Common myeloid progenitor, CD34-positive (primary cell): Measurements from ENCODE around the gene IMMP2L.

Experiments
- CTCF ChIA-PET: fragments of 350-600 bp; sonication (Branson Sonifier 250); formaldehyde crosslinking; loops from one replicate; lab custom pipeline; 2021; ENCODE audit warnings: antibody characterized with exemption; lab: Charles Lee
- POLR2A ChIA-PET: fragments of 350-600 bp; sonication (Branson Sonifier 250); formaldehyde crosslinking; loops from one replicate; lab custom pipeline; 2021; ENCODE audit warnings: antibody characterized with exemption; lab: Charles Lee
- DNase-seq, 3 donors: peaks; one replicate each; pipeline versions ENCODE4 v3.0.0 to v3.0.0-alpha.2; 2013
- H3K27ac ChIP-seq, 2 experiments: 1 replicate in 1 of 2; 2 replicates in 1 of 2; pipeline ENCODE4 v1.7.0; 2013; ENCODE audit warnings: inconsistent platforms in 2 of 2, low read length in 2 of 2, mild to moderate bottlenecking in 2 of 2, low read depth in 1 of 2, moderate library complexity in 1 of 2; ENCODE audit not compliant: severe bottlenecking in 2 of 2, insufficient read depth in 1 of 2, poor library complexity in 1 of 2
- H3K27me3 ChIP-seq, 5 experiments: replicated peaks in 2 of 5; 1 replicate in 3 of 5; 2 replicates in 2 of 5; pipeline versions ENCODE4 v1.6.1 to v1.7.0; 2013; ENCODE audit warnings: low read length in 4 of 5, mild to moderate bottlenecking in 2 of 5, moderate library complexity in 2 of 5, inconsistent platforms in 1 of 5; ENCODE audit not compliant: insufficient read depth in 5 of 5, control insufficient read depth in 4 of 5
- H3K36me3 ChIP-seq, 4 experiments: 1 replicate in 2 of 4; 2 replicates in 2 of 4; pipeline versions ENCODE4 v1.6.1 to v1.7.0; 2013; ENCODE audit warnings: low read length in 3 of 4, control low read depth in 1 of 4, mild to moderate bottlenecking in 1 of 4; ENCODE audit not compliant: control insufficient read depth in 4 of 4, insufficient read depth in 4 of 4
- H3K4me1 ChIP-seq, 4 experiments: 1 replicate in 3 of 4; 2 replicates in 1 of 4; pipeline versions ENCODE4 v1.6.1 to v1.7.1; 2013; ENCODE audit warnings: low read length in 3 of 4, mild to moderate bottlenecking in 3 of 4, control low read depth in 1 of 4, inconsistent platforms in 1 of 4, moderate library complexity in 1 of 4; ENCODE audit not compliant: control insufficient read depth in 4 of 4, insufficient read depth in 4 of 4; ENCODE audit errors: control extremely low read depth in 1 of 4
- H3K4me3 ChIP-seq, 7 experiments: 1 replicate in 4 of 7; 2 replicates in 3 of 7; pipeline versions ENCODE4 v1.5.1 to v1.7.0; 2013; ENCODE audit warnings: mild to moderate bottlenecking in 7 of 7, low read length in 6 of 7, moderate library complexity in 6 of 7, inconsistent platforms in 2 of 7, low read depth in 2 of 7, control low read depth in 1 of 7; ENCODE audit not compliant: insufficient read depth in 4 of 7, control insufficient read depth in 1 of 7; ENCODE audit errors: extremely low read depth in 1 of 7
- H3K9me3 ChIP-seq, 5 experiments: 1 replicate in 4 of 5; 2 replicates in 1 of 5; pipeline versions ENCODE4 v1.6.1 to v1.7.1; 2013; ENCODE audit warnings: low read length in 4 of 5, mild to moderate bottlenecking in 2 of 5, inconsistent platforms in 1 of 5, low read depth in 1 of 5, moderate library complexity in 1 of 5; ENCODE audit not compliant: control insufficient read depth in 4 of 5, insufficient read depth in 2 of 5; ENCODE audit errors: control extremely low read depth in 1 of 5
- WGBS: methylation state at CpG from one replicate; pipeline ENCODE4 v1.1.5; 2013; ENCODE audit not compliant: insufficient coverage; 5-methylcytosine and 5-hydroxymethylcytosine counted together

Gene IMMP2L

GRCh38 chr7:111071556-111071955, 490.7 kb downstream of the IMMP2L start:
- H3K27ac ChIP-seq: no peak overlapping the region
- CTCF ChIA-PET: no interaction called here

GRCh38 chr7:111068618-111069017, 493.7 kb downstream of the IMMP2L start:
- DNase-seq: no peak
- no peak overlapping the region for H3K27ac ChIP-seq
- no peaks in the 10 kb centered on the region for H3K27me3 ChIP-seq
- H3K36me3 ChIP-seq: no peaks in the 10 kb centered on the region
- ChIA-PET CTCF (no interaction called here), POLR2A (no interaction called here)
- WGBS: no CpG with 5 or more reads among the region's 2 CpGs
- H3K4me3 ChIP-seq: no peak overlapping the region
- H3K9me3 ChIP-seq: peaks cover 0 to 6% (median 0%) of the 10 kb centered on the region in 5 experiments
- H3K4me1 ChIP-seq: peaks cover 0 to 9% (median 0%) of the 10 kb centered on the region in 4 experiments

More at GRCh38 chr7:111071556-111071955, 490.7 kb downstream of the IMMP2L start:
- DNase-seq: no peak
- Histone ChIP-seq H3K36me3 (no peaks in the 10 kb centered on the region), H3K9me3 (no peaks in the 10 kb centered on the region), H3K4me1 (peaks cover 0 to 23% (median 4%) of the 10 kb centered on the region in 4 experiments), H3K4me3 (no peak overlapping the region), H3K27me3 (no peaks in the 10 kb centered on the region)
- POLR2A ChIA-PET: no interaction called here

- WGBS: no CpG with 5 or more reads among the region's 2 CpGs
- POLR2A ChIA-PET: no interaction called here
Observed at GRCh38 chr7:111067682-111068081, 494.6 kb downstream of the IMMP2L start.

GRCh38 chr7:111067251-111067650, 495.0 kb downstream of the IMMP2L start:
- no peaks in the 10 kb centered on the region for H3K36me3 ChIP-seq
- no peak overlapping the region for H3K4me3 ChIP-seq
- DNase-seq: no peak
- no peak overlapping the region for H3K27ac ChIP-seq
- ChIA-PET POLR2A (no interaction called here), CTCF (no interaction called here)
- 93% methylated on average over 3 of the region's 4 CpGs for WGBS
- peaks cover 0 to 16% (median 7%) of the 10 kb centered on the region in 5 experiments for H3K9me3 ChIP-seq
- peaks cover 0 to 4% (median 0%) of the 10 kb centered on the region in 4 experiments for H3K4me1 ChIP-seq
- H3K27me3 ChIP-seq: no peaks in the 10 kb centered on the region

More at GRCh38 chr7:111067682-111068081, 494.6 kb downstream of the IMMP2L start:
- H3K27me3 ChIP-seq: no peaks in the 10 kb centered on the region
- CTCF ChIA-PET: no interaction called here
- no peak overlapping the region for H3K4me3 ChIP-seq
- peaks cover 0 to 4% (median 0%) of the 10 kb centered on the region in 4 experiments for H3K4me1 ChIP-seq
- no peak for DNase-seq
- peaks cover 0 to 13% (median 4%) of the 10 kb centered on the region in 5 experiments for H3K9me3 ChIP-seq
- no peak overlapping the region for H3K27ac ChIP-seq
- H3K36me3 ChIP-seq: no peaks in the 10 kb centered on the region

- Histone ChIP-seq H3K36me3 (no peaks in the 10 kb centered on the region), H3K27ac (no peak overlapping the region), H3K4me3 (no peak overlapping the region), H3K9me3 (peaks cover 0 to 16% (median 7%) of the 10 kb centered on the region in 5 experiments), H3K27me3 (no peaks in the 10 kb centered on the region), H3K4me1 (no peaks in the 10 kb centered on the region)
- WGBS: no CpG with 5 or more reads among the region's 1 CpG
- POLR2A ChIA-PET: no interaction called here
- DNase-seq: no peak
- CTCF ChIA-PET: no interaction called here
Observed at GRCh38 chr7:111063166-111063565, 499.1 kb downstream of the IMMP2L start.

GRCh38 chr7:111059833-111060232, 502.5 kb downstream of the IMMP2L start:
- CTCF ChIA-PET: no interaction called here
- Histone ChIP-seq H3K36me3 (no peaks in the 10 kb centered on the region), H3K4me3 (no peak overlapping the region), H3K27ac (no peak overlapping the region), H3K9me3 (peaks cover 0 to 16% (median 7%) of the 10 kb centered on the region in 5 experiments), H3K27me3 (no peaks in the 10 kb centered on the region), H3K4me1 (no peaks in the 10 kb centered on the region)
- POLR2A ChIA-PET: no interaction called here
- DNase-seq: no peak

GRCh38 chr7:111057066-111057465, 505.2 kb downstream of the IMMP2L start:
- Histone ChIP-seq H3K27me3 (no peaks in the 10 kb centered on the region), H3K36me3 (no peaks in the 10 kb centered on the region), H3K4me1 (peaks cover 0 to 4% (median 2%) of the 10 kb centered on the region in 4 experiments), H3K27ac (no peak overlapping the region), H3K9me3 (no peaks in the 10 kb centered on the region), H3K4me3 (no peak overlapping the region)
- POLR2A ChIA-PET: no interaction called here
- WGBS: 93% methylated on average over 3 of the region's 4 CpGs
- no peak for DNase-seq
- CTCF ChIA-PET: no interaction called here
